Measurements from ENCODE around the gene OR2T35. TPM values are rescaled to one million over a fixed set of nuclear protein-coding genes. Genes with fewer than 3 reads are reported as not detected.

Gene OR2T35
- total and polyA plus RNA-seq, 4 donors: not detected

GRCh38 chr1:248681651-248682050 lies 36.6 kb upstream of the OR2T35 start:
- Histone ChIP-seq H3K4me1 (ENCODE audit: control insufficient read depth in 4 of 4, insufficient read depth in 4 of 4, low read length in 3 of 4) (no peaks in the 10 kb centered on the region), H3K9ac (ENCODE audit: low read depth in 1 of 2, low read length in 2 of 2) (no peak overlapping the region), H3K4me3 (ENCODE audit: low read depth in 1 of 3, low read length in 3 of 3) (no peak overlapping the region), H3K9me3 (ENCODE audit: control insufficient read depth in 4 of 4, low read length in 3 of 4) (no peaks in the 10 kb centered on the region), H3K27ac (ENCODE audit: low read depth in 1 of 2, low read length in 2 of 2) (no peak overlapping the region), H3K27me3 (ENCODE audit: control insufficient read depth in 4 of 4, insufficient read depth in 4 of 4, low read length in 3 of 4) (peaks cover 0 to 3% (median 0%) of the 10 kb centered on the region in 4 donors), H3K36me3 (ENCODE audit: control insufficient read depth in 4 of 4, insufficient read depth in 3 of 4, low read depth in 1 of 4, low read length in 3 of 4) (no peaks in the 10 kb centered on the region)
- no peak for TF ChIP-seq ATF3 (IDR thresholded peaks at IDR 0.05)
- TF ChIP-seq YY1 (IDR thresholded peaks at IDR 0.05): no peak
- TF ChIP-seq HNF4A (conservative IDR thresholded peaks at IDR 0.05): no peak
- TF ChIP-seq SP1 (IDR thresholded peaks at IDR 0.05): no peak
- TF ChIP-seq TAF1 (conservative IDR thresholded peaks at IDR 0.05): no peak
- TF ChIP-seq FOXA1 (IDR thresholded peaks at IDR 0.05): no peak
- no peak for TF ChIP-seq REST (IDR thresholded peaks at IDR 0.05)
- TF ChIP-seq HNF4G (IDR thresholded peaks at IDR 0.05): no peak
- no peak for TF ChIP-seq EGR1 (IDR thresholded peaks at IDR 0.05; ENCODE audit: low read depth in 2 of 2)
- no peak for TF ChIP-seq JUND (IDR thresholded peaks at IDR 0.05)
- no peak for TF ChIP-seq GABPA (IDR thresholded peaks at IDR 0.05 in 1 of 2, conservative IDR thresholded peaks at IDR 0.05 in 1 of 2)
- TF ChIP-seq ZBTB33 (IDR thresholded peaks at IDR 0.05): no peak
- no peak for TF ChIP-seq FOXA2 (IDR thresholded peaks at IDR 0.05)
- TF ChIP-seq CTCF (IDR thresholded peaks at IDR 0.05; ENCODE audit: low read depth, low read length, missing input control): no peak
- TF ChIP-seq RXRA (IDR thresholded peaks at IDR 0.05): no peak
- TF ChIP-seq RAD21 (IDR thresholded peaks at IDR 0.05): no peak
- TF ChIP-seq NR2F2 (IDR thresholded peaks at IDR 0.05): no peak
- no peak for TF ChIP-seq MAX (IDR thresholded peaks at IDR 0.05)
- DNase-seq (ENCODE audit: low spot score): no peak
- 80% methylated on average over 8 of the region's 8 CpGs for WGBS
